Esophagus squamous epithelium (tissue), 4 donors: ENCODE results near the gene CD58.
"Not testable (repeated sequence)": the region's sequence is repeated elsewhere in the genome, so short reads cannot be mapped to it uniquely, and the experiment has no call there.

Experiments used
- POLR2A ChIP-seq, 4 donors: fragments of 450-650 bp; IDR thresholded peaks; one replicate each; pipeline ENCODE4 v1.6.1; 2017; ENCODE audit warnings: antibody characterized with exemption in 4 of 4, mild to moderate bottlenecking in 4 of 4, moderate library complexity in 3 of 4
- TF ChIP-seq, protein P1 (sequence below), 6 experiments: fragments of 450-650 bp in 4 of 6; fragments of 200-600 bp in 2 of 6; sonication (generic) in 2 of 6; IDR thresholded peaks; one replicate each; pipeline ENCODE4 v1.5.1; 2016 to 2019; ENCODE audit warnings: antibody characterized with exemption in 6 of 6, mild to moderate bottlenecking in 4 of 6, moderate library complexity in 4 of 6

DNA sequence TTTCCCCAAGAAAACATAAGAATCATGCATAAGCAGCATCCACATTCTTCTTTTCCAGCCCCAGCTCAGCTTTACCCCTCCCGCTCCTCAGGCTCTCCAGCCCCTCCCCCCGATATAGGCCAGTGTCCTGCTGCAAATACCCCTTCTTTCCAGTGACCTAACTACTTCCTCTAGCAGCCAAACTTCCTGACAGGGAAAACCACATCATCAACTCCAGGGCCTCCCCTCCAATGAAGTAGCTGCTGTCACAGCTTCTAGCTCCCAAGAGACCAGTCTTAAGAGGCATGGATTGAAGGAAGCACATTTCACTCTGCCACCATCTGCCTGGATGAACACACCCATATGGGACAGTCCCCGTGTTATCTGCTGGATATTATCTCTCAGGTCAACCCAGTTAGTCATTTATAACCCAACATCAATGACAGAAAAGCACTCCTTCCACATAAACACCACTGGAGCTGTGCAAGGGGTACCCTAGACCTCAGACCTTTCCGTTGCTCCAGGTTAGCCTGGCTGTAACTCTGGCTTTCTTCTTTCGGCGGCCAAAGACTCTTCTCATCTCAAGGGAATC, 39.1 kb upstream of the CD58 start:
- TF ChIP-seq, protein P1, sequence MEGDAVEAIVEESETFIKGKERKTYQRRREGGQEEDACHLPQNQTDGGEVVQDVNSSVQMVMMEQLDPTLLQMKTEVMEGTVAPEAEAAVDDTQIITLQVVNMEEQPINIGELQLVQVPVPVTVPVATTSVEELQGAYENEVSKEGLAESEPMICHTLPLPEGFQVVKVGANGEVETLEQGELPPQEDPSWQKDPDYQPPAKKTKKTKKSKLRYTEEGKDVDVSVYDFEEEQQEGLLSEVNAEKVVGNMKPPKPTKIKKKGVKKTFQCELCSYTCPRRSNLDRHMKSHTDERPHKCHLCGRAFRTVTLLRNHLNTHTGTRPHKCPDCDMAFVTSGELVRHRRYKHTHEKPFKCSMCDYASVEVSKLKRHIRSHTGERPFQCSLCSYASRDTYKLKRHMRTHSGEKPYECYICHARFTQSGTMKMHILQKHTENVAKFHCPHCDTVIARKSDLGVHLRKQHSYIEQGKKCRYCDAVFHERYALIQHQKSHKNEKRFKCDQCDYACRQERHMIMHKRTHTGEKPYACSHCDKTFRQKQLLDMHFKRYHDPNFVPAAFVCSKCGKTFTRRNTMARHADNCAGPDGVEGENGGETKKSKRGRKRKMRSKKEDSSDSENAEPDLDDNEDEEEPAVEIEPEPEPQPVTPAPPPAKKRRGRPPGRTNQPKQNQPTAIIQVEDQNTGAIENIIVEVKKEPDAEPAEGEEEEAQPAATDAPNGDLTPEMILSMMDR (IDR thresholded peaks at IDR 0.05), result not testable (repeated sequence)
- not testable (repeated sequence) for TF ChIP-seq POLR2A (IDR thresholded peaks at IDR 0.05)
